Fibroblast of skin of left biceps (primary cell): ENCODE results near the gene PTPRN2.

ENCODE experiments used
- DNase-seq, 2 experiments: peaks; one replicate each; pipeline ENCODE4 v3.0.0-alpha.2; 2013; ENCODE audit warnings: low read depth in 2 of 2

Gene PTPRN2

GRCh38 chr7:157867685-157868305 lies 719.8 kb downstream of the PTPRN2 start:
- no peak for DNase-seq

GRCh38 chr7:157866336-157866924 lies 721.2 kb downstream of the PTPRN2 start:
- DNase-seq, result no peak

GRCh38 chr7:157865351-157866165 lies 722.1 kb downstream of the PTPRN2 start:
- DNase-seq, result no peak

GRCh38 chr7:157864911-157865310 lies 722.7 kb downstream of the PTPRN2 start:
- no peak for DNase-seq

- no peak for DNase-seq
Measured at GRCh38 chr7:157863906-157864810, 723.5 kb downstream of the PTPRN2 start.

GRCh38 chr7:157863176-157863575 lies 724.4 kb downstream of the PTPRN2 start:
- no peak for DNase-seq

GRCh38 chr7:157862731-157863130 lies 724.9 kb downstream of the PTPRN2 start:
- DNase-seq, result no peak

GRCh38 chr7:157861551-157861950 lies 726.1 kb downstream of the PTPRN2 start:
- DNase-seq, result no peak

- DNase-seq, result no peak
Measured at GRCh38 chr7:157861031-157861491, 726.6 kb downstream of the PTPRN2 start.

GRCh38 chr7:157860406-157860805 lies 727.2 kb downstream of the PTPRN2 start:
- DNase-seq, result no peak

GRCh38 chr7:157859915-157860314 lies 727.7 kb downstream of the PTPRN2 start:
- DNase-seq, result no peak

GRCh38 chr7:157857578-157858075 lies 730.0 kb downstream of the PTPRN2 start:
- DNase-seq, result no peak

- DNase-seq, result no peak
Measured at GRCh38 chr7:157856873-157857577, 730.6 kb downstream of the PTPRN2 start.

GRCh38 chr7:157855452-157856213 lies 732.0 kb downstream of the PTPRN2 start:
- no peak for DNase-seq

- DNase-seq, result no peak
Measured at GRCh38 chr7:157855016-157855415, 732.6 kb downstream of the PTPRN2 start.

- no peak for DNase-seq
Measured at GRCh38 chr7:157854066-157854891, 733.3 kb downstream of the PTPRN2 start.

- DNase-seq, result no peak
Measured at GRCh38 chr7:157853789-157854065, 733.9 kb downstream of the PTPRN2 start.

GRCh38 chr7:157853076-157853788 lies 734.4 kb downstream of the PTPRN2 start:
- DNase-seq, result no peak
